DND-41 (cell line): Measurements from ENCODE around the gene CYTIP.
A peak's percentile ranks its signal among the peaks of the same experiment; 100 is the strongest.

Experiments
- ATAC-seq: fragments of 200-7000 bp; cut with Tn5 transposase; 3 replicates; pipeline ENCODE4 v1.9.1; 2021; ENCODE audit warnings: low read depth; ENCODE audit not compliant: insufficient read depth
- DNase-seq: peaks from one replicate; pipeline ENCODE4 v3.0.0-alpha.2; 2020
- H2AFZ ChIP-seq: 2 replicates; pipeline ENCODE4 v1.6.0; 2012; ENCODE audit warnings: low read depth, low read length
- H3K27ac ChIP-seq: 2 replicates; pipeline ENCODE4 v1.5.1; 2012; ENCODE audit warnings: low read length, inconsistent platforms
- H3K27me3 ChIP-seq: fragments of 200-600 bp; sonication (generic); 2 replicates; pipeline ENCODE4 v1.6.0; 2012; ENCODE audit warnings: low read length, mild to moderate bottlenecking, inconsistent platforms; ENCODE audit not compliant: insufficient read depth, poor library complexity
- H3K36me3 ChIP-seq: 2 replicates; pipeline ENCODE4 v1.5.1; 2012; ENCODE audit warnings: low read length, inconsistent platforms; ENCODE audit not compliant: insufficient read depth
- H3K4me1 ChIP-seq: 2 replicates; pipeline ENCODE4 v1.5.1; 2012; ENCODE audit warnings: mild to moderate bottlenecking, low read length; ENCODE audit not compliant: insufficient read depth
- H3K4me2 ChIP-seq: 2 replicates; pipeline ENCODE4 v1.6.0; 2012; ENCODE audit warnings: mild to moderate bottlenecking, moderate library complexity, low read length, inconsistent platforms; ENCODE audit not compliant: insufficient read depth
- H3K4me3 ChIP-seq, 2 experiments: fragments of 200-600 bp in 1 of 2; shearing (Covaris generic) in 1 of 2; 2 replicates each; pipeline ENCODE4 v1.5.1; 2012 to 2016; ENCODE audit warnings: inconsistent platforms in 2 of 2, low read length in 2 of 2, mild to moderate bottlenecking in 2 of 2, low read depth in 1 of 2, moderate library complexity in 1 of 2
- H3K79me2 ChIP-seq: 2 replicates; pipeline ENCODE4 v1.6.0; 2012; ENCODE audit warnings: low read length, inconsistent platforms; ENCODE audit not compliant: insufficient read depth
- H3K9ac ChIP-seq: 2 replicates; pipeline ENCODE4 v1.6.0; 2012; ENCODE audit warnings: low read depth, mild to moderate bottlenecking, inconsistent platforms, low read length, moderate library complexity
- H3K9me3 ChIP-seq: 2 replicates; pipeline ENCODE4 v1.5.1; 2012; ENCODE audit warnings: low read length, moderate library complexity, mild to moderate bottlenecking, inconsistent platforms; ENCODE audit not compliant: insufficient read depth, severe bottlenecking
- H4K20me1 ChIP-seq: 2 replicates; pipeline ENCODE4 v1.6.0; 2012; ENCODE audit warnings: low read length; ENCODE audit not compliant: insufficient read depth
- CTCF ChIP-seq: IDR thresholded peaks from 2 replicates; pipeline ENCODE4 v1.5.1; 2012; ENCODE audit warnings: borderline replicate concordance, low read length, moderate library complexity, mild to moderate bottlenecking; ENCODE audit not compliant: poor library complexity, severe bottlenecking; ENCODE audit errors: extremely low read depth
- EZH2 ChIP-seq: IDR thresholded peaks from 3 replicates; pipeline ENCODE4 v1.6.1; 2012; ENCODE audit warnings: borderline replicate concordance, low read depth, mild to moderate bottlenecking, moderate library complexity, low read length, inconsistent platforms; ENCODE audit not compliant: severe bottlenecking

The CYTIP gene

DNA sequence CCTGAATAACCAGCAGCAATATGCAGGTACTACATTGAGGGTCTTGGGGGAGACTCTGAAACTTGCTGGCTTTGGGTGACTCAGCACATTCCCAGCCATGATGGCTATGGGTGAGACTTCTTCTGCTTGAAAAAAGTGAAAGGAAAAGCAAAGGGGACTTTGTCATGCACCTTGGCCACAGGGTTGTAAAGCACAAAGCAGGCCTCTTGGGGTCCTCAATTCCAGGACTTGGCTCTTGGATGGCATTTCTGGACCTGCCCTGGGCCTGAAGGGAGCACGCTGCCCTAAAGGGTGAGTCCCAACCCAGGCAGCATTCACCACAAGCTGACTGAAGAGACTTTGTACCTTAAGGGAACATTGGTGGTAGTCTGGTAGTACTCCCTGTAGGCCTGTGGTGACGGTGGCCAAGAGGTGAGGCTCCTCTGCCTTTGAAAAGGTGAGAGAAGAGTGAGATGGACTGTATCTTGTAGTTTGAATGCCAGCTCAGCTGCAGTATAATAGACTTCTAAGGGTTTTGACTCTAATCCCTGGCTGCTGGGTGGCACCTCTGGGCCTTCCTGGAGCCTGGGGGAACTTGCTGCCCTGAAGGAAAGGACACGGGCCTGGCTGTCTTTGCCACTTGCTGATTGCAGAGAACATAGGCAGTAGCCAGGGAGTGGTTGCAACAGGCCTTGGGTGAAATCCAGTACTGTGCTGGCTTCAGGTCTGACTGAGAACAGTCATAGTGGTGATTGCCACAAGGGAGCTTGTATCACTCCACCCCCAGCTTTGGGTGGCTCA is 36.5 kb upstream of the CYTIP start:
- Histone ChIP-seq H2AFZ (no peak overlapping the region), H3K9me3 (no peaks in the 10 kb centered on the region), H3K27ac (no peak overlapping the region), H3K36me3 (no peaks in the 10 kb centered on the region), H3K4me2 (no peak overlapping the region), H3K27me3 (peaks cover 3% of the 10 kb centered on the region), H4K20me1 (no peaks in the 10 kb centered on the region), H3K79me2 (no peaks in the 10 kb centered on the region), H3K9ac (no peak overlapping the region), H3K4me3 (no peak overlapping the region), H3K4me1 (no peaks in the 10 kb centered on the region)
- DNase-seq (no peak), ATAC-seq (0 out of 3 replicates have a peak, but pooled peaks have one; percentile 31)
- TF ChIP-seq EZH2 = no peak

- H3K4me1 ChIP-seq = no peaks in the 10 kb centered on the region
- H3K4me2 ChIP-seq = no peak overlapping the region
- H3K9ac ChIP-seq = no peak overlapping the region
- H3K27ac ChIP-seq = no peak overlapping the region
- no peak overlapping the region for H2AFZ ChIP-seq
- TF ChIP-seq EZH2 (no peak), CTCF (no peak)
- DNase-seq (no peak), ATAC-seq (no peak)
- peaks cover 3% of the 10 kb centered on the region for H3K27me3 ChIP-seq
- no peak overlapping the region for H3K4me3 ChIP-seq
- H3K79me2 ChIP-seq = no peaks in the 10 kb centered on the region
- H4K20me1 ChIP-seq = no peaks in the 10 kb centered on the region
- H3K9me3 ChIP-seq = no peaks in the 10 kb centered on the region
- H3K36me3 ChIP-seq = no peaks in the 10 kb centered on the region
Measured at GRCh38 chr2:157479081-157480027, 35.5 kb upstream of the CYTIP start.

DNA sequence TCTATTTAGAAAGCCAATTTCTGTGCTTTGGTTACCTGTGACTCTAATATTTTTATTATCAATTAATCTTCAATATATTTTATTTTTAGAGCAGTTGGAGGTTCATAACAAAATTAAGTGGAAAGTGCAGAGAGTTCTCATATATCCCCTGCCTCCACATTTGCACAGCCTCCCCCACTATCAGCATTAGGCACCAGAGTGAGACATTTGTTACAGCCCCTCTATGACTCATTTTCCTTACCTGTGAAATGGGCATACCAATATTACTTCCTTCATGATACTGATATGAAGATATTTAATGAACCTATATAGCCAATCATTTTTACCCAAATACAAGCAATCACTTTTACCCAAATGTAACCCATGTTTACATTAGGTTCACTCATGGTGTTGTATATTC is 34.0 kb upstream of the CYTIP start:
- no peak overlapping the region for H3K4me3 ChIP-seq
- no peaks in the 10 kb centered on the region for H3K4me1 ChIP-seq
- no peaks in the 10 kb centered on the region for H4K20me1 ChIP-seq
- no peak for TF ChIP-seq EZH2
- no peak for TF ChIP-seq CTCF
- ATAC-seq (no peak), DNase-seq (no peak)
- no peak overlapping the region for H3K4me2 ChIP-seq
- H2AFZ ChIP-seq = no peak overlapping the region
- H3K27me3 ChIP-seq = peaks cover 3% of the 10 kb centered on the region
- no peak overlapping the region for H3K9ac ChIP-seq
- H3K36me3 ChIP-seq = no peaks in the 10 kb centered on the region
- H3K27ac ChIP-seq = no peak overlapping the region
- no peaks in the 10 kb centered on the region for H3K9me3 ChIP-seq
- no peaks in the 10 kb centered on the region for H3K79me2 ChIP-seq
